Measurements from ENCODE around the gene TGM6.

DNA sequence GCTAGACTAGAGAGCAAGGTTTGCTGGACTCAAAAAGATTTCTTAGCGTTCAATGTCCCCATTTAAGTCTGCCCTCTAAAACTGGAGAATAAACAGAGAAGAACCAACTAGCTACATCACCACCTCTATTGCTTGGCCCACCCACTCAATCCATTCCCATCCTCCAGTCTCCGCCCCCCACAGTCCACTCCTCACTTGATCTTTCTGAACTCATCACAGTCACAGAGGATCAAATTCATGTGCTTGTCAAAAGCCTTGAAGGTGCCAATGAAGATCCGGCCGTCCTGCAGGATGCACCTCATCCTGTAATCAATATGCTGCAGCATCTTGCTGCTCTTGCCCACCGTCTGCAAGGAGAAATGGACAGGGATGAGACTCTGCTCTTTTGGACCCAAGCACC is 86.7 kb downstream of the TGM6 start:
- TF ChIP-seq, protein P1, sequence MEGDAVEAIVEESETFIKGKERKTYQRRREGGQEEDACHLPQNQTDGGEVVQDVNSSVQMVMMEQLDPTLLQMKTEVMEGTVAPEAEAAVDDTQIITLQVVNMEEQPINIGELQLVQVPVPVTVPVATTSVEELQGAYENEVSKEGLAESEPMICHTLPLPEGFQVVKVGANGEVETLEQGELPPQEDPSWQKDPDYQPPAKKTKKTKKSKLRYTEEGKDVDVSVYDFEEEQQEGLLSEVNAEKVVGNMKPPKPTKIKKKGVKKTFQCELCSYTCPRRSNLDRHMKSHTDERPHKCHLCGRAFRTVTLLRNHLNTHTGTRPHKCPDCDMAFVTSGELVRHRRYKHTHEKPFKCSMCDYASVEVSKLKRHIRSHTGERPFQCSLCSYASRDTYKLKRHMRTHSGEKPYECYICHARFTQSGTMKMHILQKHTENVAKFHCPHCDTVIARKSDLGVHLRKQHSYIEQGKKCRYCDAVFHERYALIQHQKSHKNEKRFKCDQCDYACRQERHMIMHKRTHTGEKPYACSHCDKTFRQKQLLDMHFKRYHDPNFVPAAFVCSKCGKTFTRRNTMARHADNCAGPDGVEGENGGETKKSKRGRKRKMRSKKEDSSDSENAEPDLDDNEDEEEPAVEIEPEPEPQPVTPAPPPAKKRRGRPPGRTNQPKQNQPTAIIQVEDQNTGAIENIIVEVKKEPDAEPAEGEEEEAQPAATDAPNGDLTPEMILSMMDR (IDR thresholded peaks at IDR 0.05; ENCODE audit: insufficient read depth, low read length), result no peak
- TF ChIP-seq, protein P2, sequence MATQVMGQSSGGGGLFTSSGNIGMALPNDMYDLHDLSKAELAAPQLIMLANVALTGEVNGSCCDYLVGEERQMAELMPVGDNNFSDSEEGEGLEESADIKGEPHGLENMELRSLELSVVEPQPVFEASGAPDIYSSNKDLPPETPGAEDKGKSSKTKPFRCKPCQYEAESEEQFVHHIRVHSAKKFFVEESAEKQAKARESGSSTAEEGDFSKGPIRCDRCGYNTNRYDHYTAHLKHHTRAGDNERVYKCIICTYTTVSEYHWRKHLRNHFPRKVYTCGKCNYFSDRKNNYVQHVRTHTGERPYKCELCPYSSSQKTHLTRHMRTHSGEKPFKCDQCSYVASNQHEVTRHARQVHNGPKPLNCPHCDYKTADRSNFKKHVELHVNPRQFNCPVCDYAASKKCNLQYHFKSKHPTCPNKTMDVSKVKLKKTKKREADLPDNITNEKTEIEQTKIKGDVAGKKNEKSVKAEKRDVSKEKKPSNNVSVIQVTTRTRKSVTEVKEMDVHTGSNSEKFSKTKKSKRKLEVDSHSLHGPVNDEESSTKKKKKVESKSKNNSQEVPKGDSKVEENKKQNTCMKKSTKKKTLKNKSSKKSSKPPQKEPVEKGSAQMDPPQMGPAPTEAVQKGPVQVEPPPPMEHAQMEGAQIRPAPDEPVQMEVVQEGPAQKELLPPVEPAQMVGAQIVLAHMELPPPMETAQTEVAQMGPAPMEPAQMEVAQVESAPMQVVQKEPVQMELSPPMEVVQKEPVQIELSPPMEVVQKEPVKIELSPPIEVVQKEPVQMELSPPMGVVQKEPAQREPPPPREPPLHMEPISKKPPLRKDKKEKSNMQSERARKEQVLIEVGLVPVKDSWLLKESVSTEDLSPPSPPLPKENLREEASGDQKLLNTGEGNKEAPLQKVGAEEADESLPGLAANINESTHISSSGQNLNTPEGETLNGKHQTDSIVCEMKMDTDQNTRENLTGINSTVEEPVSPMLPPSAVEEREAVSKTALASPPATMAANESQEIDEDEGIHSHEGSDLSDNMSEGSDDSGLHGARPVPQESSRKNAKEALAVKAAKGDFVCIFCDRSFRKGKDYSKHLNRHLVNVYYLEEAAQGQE (IDR thresholded peaks at IDR 0.05; ENCODE audit: insufficient replicate concordance, low read depth), result no peak
- TF ChIP-seq GABPA (IDR thresholded peaks at IDR 0.05; ENCODE audit: low read depth), result no peak
- no peak for TF ChIP-seq POLR2AphosphoS5 (IDR thresholded peaks at IDR 0.05; ENCODE audit: low read depth)
- TF ChIP-seq SPI1 (IDR thresholded peaks at IDR 0.05; ENCODE audit: borderline replicate concordance, low read depth), result no peak

Measured in HL-60 (cell line).